Hepatocyte (in vitro differentiated cells): ENCODE measurements around the gene NPAS2.

Source experiments
- EZH2 ChIP-seq: fragments of 200-600 bp; sonication (generic); IDR thresholded peaks from 2 replicates; pipeline ENCODE4 v1.6.1; 2016; ENCODE audit warnings: antibody characterized with exemption, mild to moderate bottlenecking, borderline replicate concordance
- EZH2phosphoT487 ChIP-seq: fragments of 200-600 bp; sonication (generic); IDR thresholded peaks from one replicate; pipeline ENCODE4 v1.6.1; 2018; ENCODE audit warnings: antibody characterized with exemption, mild to moderate bottlenecking, low read depth, moderate library complexity; ENCODE audit not compliant: unreplicated experiment, severe bottlenecking
- TF ChIP-seq, protein P1 (sequence below): fragments of 200-600 bp; sonication (generic); IDR thresholded peaks from 2 replicates; pipeline ENCODE4 v1.5.1; 2016; ENCODE audit warnings: antibody characterized with exemption, mild to moderate bottlenecking; ENCODE audit not compliant: poor library complexity

DNA sequence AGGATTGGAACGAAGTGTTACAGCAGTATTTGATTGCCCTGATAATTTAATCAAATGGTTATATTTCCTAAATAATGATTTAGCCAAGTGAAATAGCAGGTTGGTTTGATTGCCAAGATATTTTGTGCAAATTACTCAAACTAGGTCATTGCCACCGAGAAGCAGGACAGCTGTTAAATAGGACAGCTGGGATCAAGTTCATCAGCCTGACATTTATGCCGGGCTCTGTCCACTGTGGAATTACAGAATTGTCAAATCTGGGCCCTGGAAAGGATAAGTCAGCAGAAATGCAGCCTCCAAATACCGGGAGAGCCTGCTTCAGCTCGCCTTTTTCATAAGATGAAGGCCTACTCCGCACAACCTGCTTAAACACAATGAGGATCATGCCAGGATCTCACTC, 108.3 kb downstream of the NPAS2 start:
- TF ChIP-seq, protein P1, sequence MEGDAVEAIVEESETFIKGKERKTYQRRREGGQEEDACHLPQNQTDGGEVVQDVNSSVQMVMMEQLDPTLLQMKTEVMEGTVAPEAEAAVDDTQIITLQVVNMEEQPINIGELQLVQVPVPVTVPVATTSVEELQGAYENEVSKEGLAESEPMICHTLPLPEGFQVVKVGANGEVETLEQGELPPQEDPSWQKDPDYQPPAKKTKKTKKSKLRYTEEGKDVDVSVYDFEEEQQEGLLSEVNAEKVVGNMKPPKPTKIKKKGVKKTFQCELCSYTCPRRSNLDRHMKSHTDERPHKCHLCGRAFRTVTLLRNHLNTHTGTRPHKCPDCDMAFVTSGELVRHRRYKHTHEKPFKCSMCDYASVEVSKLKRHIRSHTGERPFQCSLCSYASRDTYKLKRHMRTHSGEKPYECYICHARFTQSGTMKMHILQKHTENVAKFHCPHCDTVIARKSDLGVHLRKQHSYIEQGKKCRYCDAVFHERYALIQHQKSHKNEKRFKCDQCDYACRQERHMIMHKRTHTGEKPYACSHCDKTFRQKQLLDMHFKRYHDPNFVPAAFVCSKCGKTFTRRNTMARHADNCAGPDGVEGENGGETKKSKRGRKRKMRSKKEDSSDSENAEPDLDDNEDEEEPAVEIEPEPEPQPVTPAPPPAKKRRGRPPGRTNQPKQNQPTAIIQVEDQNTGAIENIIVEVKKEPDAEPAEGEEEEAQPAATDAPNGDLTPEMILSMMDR: no peak
- TF ChIP-seq EZH2phosphoT487: no peak
- TF ChIP-seq EZH2: no peak
